NCI-H1105 treated with DMSO at 0.1 percent for 48 hours (cell line): ENCODE results near the gene ZFP36L1.

Experiments
- DNase-seq: peaks from one replicate; lab custom pipeline; 2025; lab: John Stamatoyannopoulos, UW

Gene ZFP36L1

DNA sequence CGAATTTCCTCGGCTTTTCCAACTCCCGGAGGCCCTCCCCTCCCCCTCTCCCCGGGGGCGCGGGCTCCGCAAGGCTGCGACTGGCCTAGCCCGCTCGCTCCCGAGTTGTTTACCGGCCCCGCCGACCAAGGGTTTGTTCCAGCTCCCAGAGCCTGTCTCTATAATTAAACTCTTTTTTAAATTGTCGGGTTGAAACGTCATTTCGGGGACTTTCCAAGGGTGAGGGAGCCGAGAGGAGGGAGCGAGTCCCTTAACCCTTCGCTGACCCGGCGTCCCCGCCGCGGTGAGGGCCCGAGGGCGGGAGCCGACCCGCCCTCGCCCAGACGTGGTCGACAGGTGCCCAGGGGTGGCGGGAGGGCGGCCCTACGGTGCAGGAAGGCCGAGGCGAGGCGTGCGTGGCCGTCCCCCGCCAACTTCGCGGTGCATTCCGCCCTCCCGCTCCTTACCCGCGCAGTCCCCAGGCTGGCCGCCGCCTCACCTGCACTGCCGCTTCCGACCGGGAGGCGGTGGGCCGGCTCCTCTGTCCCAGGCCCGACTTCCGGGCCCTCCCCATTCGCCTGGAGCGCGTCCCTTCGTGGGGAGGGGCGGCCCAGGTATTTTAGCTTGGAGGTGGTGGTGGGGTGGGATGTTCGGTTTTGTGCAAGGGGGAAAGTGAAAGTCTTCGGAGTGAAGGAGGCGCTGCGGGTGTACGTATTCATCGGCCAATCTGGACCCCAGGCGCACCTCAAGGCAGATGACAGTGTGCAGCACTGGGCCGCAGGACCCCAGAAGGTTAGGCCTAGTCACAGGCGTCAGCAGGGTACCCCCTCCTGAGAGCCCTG is 2.9 kb upstream of the ZFP36L1 start:
- peak; percentile 50 for DNase-seq

DNA sequence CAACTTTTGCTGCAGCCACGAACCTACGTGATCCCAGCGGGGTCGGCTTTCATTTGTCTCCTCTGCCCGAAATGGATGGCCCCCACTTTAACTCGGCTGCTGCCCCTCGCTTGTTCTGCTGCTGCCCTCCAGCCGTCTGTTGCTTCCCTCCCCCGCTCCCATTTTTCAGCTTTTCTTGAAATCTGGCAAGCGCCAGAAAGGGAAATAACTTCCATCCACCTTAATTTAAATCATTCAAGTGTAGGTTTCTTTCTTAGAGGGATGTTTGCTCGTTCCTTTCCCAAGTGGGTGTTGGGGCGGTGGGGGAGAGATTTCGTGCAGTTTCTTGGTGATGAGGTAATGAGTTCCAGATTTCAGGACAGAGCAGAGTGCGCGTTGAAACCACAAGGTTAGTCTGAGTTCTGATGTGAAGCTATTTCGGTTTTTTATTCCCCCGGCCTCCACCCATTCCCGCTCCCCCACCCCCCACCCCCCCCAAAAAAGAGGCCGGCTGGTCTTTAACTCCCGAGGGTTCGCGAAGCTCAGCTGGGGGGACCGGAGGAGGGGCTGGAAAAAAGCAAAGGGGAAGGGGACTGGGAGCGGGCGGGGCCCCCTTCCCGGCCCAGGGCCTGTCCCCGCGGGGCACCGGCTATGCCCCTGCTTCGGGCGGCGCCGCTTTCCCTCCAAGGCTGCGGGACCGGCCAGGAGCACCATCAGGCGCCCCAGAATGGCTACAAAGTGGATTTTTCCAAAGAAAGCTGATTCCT is 2.2 kb upstream of the ZFP36L1 start:
- peak; percentile 11 for DNase-seq

DNA sequence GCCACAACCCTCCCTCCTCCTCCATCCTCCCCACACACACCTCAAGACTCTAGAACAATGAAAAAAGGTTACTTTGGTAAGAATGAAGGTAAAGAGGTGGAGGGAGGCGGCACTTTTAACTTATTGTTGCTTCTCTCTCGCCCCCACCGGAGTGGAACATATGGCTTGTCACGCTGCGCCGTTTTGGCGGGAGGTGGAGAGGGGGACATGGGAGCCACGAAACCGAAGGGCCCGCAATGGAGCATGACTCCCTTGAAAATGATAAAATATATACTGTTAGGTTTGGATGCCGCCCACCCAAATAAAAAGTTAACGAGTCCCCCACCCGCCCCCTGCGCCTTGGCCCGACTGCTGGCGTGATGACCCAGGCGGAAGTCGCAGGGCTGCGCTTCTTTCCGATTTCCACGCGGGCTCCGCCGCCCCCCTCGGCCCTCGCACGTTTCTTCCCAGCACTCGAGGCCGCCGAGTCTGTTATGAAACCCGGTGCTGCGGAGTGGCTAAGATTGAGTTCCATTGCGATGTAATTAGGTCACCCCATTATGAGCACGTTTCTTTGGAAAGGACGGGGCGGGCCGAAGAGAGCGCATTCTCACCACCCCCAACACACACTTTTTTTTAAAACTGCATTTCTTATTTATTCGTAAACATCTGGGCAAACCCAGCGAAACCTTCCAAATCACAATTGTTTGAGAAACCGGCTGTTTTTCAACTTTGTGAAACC is 1.4 kb upstream of the ZFP36L1 start:
- peak; percentile 21 for DNase-seq

DNA sequence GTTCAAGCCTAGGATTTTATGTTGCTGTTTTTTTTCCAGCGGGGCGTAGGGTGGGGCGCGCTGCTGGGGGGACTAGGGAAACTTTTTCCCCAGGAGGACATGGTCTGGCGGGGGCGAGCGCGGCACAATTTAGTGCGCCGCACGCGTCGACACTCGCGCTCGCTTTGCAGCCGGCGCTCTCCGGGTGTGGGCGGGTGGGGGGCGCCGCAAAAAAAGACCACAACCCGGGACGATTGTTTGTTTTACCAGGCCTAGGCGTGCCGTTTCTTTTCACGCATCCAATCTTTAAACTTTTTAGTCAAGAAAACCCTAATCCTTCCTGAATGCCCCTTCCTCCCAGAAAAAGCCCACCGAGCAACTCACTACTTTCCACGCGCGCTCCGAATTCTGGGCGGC is 865 bp upstream of the ZFP36L1 start:
- DNase-seq, result peak; percentile 7

DNA sequence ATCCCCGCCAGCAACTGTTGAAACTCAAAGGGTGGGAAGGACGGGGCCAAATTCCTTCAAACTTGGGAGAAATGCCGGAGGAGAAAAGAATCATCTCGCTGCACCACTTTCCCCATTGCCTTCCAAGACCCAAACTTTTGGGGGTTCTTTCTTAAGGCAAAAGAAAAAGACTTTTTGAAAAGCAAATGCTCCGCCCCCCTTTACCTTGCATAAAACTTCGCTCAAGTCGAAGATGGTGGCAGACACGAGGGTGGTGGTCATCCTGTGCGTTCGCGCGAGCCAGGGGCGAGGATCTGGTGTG is 239 bp downstream of the ZFP36L1 start:
- DNase-seq, result no peak

DNA sequence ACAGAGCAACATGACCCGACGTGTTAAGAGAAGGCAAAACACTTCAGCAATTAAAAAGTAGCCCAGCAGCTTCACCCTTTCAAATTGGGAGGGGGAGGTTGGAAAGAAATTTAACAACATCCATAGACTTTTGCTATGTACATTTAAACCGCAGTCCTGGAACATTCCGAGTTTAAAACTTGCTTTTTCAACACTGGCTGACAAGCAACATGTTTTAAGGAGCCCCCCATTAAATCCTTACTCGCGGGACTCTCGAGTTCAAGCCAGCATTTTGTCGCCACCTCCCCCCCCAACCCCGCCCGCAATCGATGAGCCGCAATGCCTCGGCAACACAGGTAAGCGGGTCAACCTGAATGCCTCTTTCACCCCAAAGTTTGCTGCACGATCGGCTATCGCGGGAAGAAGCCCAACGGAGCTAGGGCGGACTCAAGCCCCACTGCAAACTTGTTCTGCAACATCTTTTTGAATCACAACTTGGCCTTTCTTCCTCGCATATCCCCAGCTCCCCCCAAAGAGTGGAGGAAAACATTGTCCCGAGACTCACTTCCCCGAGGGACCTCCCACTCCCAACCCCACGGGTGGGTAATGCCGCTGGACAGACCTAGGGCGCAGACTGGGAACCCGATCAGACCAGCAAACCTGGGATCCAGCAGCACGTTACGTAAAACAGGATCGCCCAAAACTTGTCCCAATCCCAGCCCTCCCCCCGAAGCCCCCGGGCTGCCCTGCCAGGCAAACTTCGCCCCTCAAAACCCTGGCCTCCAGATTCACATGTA is 777 bp downstream of the ZFP36L1 start:
- peak; percentile 64 for DNase-seq

DNA sequence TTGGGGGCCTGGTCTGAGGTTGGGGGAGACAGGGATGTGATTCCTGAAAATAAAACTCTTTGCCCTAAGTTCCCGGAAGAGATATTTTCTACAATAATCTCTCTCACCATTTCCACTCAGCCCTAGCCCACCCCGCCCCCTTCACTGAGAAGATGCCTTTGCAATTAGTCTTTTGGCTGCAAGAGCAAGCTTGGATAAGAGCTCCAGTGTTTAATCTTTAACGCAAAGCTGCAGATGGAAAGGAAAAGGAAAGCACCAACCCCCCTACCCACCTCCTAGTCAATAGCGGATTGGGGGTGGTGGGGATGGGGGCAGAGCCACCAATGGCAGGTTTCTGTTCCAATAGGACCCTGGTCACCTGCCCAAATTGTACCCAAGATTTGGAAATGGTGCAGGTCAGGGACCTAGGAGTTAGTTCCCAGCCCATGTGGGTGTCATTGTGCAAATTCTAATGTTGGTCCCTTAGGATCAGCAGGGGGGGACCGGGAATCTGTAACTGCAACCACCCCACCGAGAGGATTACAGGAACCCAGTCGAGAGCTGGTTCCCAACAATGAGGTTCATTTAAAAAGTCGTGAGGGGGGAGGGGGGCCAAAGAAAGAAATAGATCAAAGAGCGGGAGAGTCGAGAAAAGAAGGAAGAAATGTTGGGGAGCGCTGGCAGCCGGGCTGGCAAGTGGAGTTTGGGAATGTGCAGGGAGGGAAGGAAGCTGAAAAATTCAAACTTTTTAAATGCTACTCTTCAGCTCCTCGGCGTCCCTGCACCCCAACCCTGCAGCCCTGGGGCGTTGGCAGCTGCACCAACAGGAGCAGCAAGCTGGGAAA is 1.6 kb downstream of the ZFP36L1 start:
- no peak for DNase-seq

DNA sequence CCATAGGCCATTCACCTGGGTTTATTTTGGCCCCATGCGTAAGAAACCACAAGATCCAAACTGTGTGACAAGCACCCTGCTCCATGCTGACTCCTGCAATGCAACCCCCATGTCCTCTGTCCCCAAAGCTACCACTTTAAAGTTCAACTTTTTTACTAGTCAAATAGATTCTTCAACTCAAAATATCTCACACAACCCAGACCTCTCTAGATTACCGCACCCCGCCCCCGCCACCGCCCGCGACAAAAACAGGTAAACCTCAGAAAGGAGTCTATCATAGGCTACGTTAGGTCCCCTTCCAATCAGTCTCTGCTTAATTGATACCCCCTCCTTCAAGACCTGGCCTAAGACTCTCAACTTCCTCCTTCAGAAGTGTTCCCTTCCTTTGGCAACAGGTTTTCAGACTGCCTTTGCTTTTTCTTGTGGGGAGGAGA is 2.2 kb downstream of the ZFP36L1 start:
- no peak for DNase-seq

DNA sequence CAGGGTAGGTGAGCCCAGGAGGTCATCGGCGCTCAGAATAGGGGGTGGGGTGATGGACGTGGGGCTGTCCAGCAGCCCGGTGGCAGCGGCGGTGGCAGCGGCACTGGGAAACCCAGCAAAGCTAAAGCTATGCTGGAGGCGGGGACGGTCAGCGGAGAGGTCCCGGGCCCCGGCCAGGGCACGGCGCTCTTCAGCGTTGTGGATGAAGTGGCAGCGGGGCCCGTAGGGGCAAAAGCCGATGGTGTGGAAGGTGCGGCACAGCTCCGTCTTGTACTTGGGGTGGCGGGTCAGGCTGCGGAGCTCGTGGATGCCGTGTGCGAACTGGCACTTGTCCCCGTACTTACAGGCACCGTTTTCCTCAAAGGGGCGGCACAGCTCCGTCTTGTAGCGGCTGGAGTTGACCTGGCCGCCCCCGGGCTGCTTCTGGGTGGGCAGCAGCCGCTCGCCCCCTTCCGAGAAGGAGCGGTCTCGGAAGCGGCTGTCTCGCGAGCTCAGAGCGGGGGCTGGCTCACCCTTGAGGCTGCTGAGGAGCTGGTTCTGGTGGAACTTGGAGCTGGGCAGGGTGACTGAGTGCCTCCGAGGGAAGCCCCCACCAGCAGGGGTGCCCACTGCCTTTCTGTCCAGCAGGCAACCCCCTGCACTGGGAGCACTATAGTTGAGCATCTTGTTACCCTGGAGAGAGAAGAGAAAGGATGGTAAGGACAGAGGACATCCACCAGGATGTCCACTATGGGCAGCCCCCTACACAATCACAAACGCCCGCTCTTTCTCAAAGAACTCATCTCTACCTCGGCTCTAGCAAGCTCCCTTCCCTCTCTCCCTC is 2.8 kb downstream of the ZFP36L1 start:
- no peak for DNase-seq

DNA sequence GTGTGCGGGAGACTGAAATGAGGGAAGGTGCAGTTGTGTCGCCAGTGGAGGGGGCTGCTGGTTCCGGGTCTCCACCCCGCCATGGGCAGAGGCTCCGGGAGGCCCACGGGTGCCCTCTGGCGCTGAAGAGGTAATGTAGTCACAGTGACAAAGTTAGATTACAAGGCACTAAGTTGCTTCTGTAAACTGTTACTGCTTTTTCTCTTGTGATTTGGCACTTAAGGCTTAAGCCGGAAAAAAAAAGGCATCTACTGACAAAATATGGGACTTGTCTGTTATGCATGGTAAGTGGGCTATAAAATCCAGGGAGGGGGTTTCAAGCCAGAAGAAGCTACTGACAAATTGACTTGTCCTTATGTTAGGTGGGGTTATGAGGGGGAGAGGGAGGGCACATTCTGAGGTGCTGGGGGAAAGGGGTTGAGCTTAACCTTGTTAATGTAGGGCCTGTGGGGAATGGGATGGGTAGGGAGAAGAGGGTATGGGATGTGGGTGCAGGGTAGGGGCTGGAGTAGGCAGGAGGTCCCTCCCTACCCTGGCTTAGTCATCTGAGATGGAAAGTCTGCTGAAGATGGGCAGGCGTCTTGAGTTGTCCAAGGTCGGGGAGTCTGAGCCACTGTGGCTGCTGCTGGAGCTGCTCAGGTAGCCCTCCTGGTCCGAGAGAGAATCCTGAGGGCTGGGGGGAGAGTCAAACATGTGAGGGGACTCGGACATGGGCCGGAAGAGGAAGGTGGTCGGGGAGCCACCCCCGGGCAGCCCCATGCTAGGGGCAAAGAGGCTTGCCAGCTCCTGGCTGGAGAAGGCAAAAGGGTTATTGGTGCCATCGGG is 3.7 kb downstream of the ZFP36L1 start:
- DNase-seq, result peak; percentile 70

DNA sequence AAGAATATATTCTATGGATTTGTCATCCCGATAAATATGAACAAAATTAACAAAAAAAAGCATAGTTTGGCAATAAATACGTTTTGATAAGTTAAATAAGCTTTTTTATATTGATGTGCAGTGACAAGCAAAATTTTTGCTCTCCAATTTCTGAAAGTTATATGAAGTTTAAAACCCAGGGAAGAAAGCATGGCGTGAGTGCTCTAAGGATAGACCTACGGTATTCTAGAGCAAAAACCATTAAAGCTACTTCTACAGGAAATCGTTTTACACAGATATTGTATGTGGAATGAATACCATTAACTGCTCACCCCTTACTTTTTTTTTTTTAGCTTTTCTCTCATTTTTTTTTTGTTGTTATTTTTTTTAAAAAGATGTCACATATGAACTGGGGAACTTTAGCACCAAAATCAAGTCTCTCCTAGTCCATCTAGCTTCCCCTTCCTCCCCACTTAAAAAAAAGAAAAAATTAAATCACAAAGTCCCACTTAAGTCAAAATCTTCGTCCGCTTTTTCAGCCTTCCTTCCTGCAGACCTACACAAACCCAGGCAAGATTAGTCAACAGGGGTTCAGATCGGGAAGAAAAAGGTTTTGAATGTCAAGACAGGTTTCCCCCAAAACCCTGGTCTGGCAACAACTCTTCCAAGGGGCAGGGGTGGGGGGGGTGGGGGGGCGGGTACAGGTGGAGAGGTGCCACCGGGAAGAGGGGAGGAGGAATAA is 4.4 kb downstream of the ZFP36L1 start:
- DNase-seq, result no peak

DNA sequence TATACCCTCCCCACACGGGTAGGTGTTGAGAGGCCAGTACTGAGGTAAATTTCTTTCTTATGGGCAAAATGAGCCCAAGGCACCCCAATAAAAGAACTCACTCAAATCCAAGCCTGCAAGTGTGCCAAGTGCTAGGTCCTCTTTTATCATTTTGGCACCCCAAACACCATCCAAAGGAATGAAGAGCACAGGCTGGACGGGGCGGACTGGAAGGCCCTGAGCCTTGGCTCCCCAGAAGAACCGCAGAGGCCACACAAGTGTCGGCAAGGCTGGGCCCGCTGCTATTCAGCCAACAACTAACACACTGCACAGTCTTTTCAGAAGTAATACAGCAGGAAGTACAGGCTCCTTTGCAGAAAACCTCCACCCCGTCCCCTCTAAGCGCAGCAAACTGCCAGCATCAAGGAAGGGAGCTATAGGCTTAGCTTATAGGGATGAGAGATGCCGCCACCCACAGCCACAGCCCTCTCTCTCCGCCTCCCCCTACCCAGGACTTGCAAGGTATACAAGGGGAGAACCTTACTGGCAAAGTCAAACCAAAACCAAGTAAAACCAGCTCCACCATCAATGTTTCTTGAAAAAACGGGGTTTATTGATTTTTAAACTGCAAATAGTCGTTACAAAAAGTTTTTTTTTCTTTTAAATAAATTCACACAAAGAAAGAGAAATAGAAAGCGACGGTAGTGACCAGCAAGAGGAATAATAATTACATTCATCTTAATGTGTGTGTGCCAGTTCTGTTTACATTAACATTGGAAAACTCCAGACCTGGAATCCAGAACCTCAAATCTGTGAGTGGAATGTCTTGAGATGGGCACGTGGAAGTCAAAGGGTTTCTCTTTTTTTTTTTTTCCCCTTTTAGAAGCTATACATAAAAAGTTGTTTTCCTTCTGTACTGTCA is 5.5 kb downstream of the ZFP36L1 start:
- DNase-seq, result no peak

DNA sequence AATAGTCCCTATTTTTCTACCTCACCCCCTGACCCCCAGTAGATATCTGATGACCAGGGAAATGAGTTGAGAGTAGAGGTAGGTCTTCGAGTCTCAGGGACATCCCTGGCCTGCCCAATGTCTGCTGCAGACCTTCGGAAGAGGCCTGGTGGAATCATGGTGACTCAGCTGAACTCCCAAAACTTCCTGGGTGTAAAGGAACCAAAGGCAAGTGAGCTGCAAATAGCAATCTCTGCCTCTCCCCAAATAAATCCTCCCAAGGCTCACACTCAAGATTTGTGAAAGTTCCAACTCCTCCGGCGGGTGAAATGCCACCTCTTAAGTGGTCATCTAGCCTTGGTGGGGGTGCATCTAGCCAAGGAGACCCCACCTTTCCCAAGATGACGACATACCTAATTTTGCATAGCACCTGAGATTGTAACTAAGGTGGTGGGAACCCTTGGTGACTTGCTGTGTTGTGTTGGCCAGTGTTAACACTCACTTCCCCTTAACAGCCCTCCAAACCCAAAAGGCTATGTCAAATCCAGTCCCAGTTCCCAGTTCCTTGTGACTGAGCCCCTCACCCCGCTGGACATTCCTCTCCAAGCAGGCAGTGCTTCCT is 6.3 kb downstream of the ZFP36L1 start:
- no peak for DNase-seq

DNA sequence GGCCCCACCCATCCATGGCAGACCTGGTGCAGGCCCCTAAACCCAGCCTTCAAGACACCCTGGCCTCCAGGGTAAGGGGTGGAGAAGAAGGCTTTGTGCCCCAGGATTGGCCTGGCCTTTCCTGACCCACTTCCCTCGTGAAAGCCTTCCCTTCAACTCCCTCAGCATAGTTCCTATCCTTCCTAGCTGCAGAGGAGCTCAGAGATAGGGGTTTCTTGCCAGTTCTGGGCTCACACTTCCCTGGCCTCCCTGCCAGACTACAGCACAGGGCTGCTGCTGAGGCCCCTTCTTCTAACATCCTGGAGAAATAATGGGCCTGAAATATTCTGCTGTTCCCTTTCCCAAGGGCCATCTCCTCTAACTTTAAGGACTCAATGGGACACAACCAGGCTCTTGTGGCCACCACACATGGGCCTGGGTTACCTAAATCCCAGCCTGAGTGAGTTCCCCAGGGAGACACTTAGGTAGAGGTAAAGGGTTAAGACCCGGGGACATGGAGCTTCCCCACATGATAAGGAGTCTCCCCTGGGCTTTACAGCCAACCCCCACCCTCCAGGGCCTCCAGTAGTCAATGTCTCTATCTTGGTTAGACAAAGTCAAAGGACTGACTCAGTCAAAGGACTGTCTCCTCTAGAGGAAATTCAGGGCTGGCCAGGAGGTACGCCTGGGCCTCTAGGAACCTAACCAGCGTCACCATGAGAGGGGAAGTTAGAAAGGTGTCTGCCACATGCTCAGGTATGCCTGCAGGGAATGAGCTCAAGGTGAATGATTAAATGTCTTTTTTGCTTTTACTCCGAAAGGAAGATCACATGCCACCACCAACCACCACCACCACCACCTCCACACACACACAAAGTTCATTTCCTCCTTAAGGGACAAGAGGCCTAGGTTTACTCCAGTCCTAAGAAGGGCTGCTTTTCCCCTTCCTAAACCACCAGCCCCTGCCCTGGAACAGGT is 7.1 kb downstream of the ZFP36L1 start:
- no peak for DNase-seq

DNA sequence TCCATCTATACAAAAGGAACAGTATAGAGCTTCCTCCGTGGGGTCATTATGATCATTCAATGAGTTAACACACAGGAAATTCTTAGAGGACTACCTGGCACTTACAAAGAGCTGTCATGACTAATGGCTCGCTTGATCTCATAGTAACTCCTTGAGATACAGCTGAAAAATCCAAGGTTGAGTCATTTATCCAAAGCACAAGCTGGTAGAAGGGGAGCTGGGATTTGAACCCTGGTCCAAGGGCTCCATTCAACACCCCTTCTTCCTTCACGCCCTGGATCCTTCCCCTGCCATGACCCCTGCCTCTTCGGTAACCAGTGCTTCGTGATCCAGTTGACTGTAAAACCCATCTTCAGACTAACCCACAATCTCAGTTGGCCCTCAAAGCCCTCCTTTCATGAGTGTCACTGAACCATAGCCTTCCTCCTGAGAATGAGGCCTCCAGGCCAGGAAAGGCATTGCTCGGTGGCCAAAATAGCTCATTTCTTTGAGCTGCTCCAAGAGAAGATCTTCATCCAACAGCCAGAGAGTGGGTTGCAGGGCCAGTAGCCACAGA is 7.8 kb downstream of the ZFP36L1 start:
- DNase-seq, result no peak
